ENCODE data around the gene GAB2. TPM values are rescaled to one million over a fixed set of nuclear protein-coding genes. Genes with fewer than 3 reads are reported as not detected.

Gene GAB2
- total and polyA plus RNA-seq, 8 donors, result 2.2 to 19.3 (median 8.6) TPM

DNA sequence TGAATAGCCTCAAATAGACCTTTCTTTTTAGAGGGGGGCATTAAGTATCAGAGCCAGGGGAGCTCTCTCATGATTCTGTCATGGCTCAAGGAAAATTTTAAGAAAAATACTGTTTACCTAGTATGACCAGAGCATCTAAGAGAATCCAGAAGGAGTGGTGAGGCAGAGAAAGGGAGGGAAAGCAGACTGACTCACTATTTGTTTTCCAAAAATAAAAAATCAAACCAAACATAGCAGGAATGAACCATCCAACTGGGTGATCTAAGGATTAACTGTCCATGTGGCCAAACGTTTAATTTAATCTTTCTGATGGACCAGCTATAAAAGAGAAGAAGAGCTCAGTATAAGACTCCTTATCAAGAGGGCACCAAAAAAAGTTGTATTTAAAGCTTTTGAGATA lies 70.8 kb downstream of the GAB2 start:
- no peak overlapping the region for H3K4me3 ChIP-seq
- WGBS, 5 donors, result 40 to 66% (median 53%) methylated on average over 1 of the region's 1 CpG
- no peaks in the 10 kb centered on the region for H3K27me3 ChIP-seq
- no peaks in the 10 kb centered on the region for H3K36me3 ChIP-seq
- H3K4me1 ChIP-seq, result peaks cover 29 to 72% (median 33%) of the 10 kb centered on the region in 4 donors
- intact Hi-C loops (cut with DNase I; ENCODE audit: low total_unique reads), result no loop called here
- H3K27ac ChIP-seq, result no peak overlapping the region
- no peaks in the 10 kb centered on the region for H3K9me3 ChIP-seq
- TF ChIP-seq, protein P1, sequence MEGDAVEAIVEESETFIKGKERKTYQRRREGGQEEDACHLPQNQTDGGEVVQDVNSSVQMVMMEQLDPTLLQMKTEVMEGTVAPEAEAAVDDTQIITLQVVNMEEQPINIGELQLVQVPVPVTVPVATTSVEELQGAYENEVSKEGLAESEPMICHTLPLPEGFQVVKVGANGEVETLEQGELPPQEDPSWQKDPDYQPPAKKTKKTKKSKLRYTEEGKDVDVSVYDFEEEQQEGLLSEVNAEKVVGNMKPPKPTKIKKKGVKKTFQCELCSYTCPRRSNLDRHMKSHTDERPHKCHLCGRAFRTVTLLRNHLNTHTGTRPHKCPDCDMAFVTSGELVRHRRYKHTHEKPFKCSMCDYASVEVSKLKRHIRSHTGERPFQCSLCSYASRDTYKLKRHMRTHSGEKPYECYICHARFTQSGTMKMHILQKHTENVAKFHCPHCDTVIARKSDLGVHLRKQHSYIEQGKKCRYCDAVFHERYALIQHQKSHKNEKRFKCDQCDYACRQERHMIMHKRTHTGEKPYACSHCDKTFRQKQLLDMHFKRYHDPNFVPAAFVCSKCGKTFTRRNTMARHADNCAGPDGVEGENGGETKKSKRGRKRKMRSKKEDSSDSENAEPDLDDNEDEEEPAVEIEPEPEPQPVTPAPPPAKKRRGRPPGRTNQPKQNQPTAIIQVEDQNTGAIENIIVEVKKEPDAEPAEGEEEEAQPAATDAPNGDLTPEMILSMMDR (IDR thresholded peaks at IDR 0.05), result no peak
- TF ChIP-seq POLR2AphosphoS5 (IDR thresholded peaks at IDR 0.05) (no peak), POLR2A (IDR thresholded peaks at IDR 0.05) (no peak)
- DNase-seq, result no peak

DNA sequence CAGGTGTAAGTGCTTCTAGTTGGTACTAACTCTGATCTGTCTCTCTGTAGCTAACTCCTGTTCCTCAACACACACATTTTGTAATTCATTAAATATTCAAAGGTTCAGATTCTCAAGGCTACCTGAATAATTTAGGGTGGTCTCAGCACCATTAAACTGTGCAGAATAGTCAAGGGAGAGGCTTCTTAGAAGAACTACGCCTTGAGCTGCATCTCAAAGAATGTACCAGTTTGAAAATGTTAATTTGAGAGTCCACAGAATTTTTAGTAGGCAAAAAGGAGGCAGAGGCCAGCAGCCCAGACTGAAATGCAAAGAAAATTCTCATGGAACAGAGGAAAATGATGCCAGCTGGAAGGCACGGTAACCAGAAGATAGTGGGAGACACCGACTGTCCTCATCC lies 72.2 kb downstream of the GAB2 start:
- WGBS, 5 donors, result 88 to 96% (median 93%) methylated on average over 3 of the region's 3 CpGs
- intact Hi-C loops (cut with DNase I; ENCODE audit: low total_unique reads), result no loop called here

DNA sequence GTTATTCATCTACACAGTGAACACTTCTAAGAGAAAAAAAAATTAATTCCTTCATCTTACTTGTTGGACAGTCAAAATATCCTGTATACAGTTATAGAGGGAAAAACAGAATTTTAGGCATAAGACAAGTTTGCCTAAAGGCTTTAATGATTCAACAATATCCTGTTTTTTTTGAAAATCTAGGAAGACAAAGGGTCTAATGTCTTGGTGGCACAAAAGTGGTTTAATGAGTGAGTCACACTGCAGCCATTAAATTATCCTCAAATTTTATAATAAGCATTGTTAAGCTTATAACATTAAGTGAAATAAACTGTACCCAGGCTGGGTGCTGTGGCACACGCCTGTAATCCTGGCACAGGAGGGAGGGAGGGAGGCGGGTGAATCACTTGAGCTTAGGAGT lies 72.9 kb downstream of the GAB2 start:
- Histone ChIP-seq H3K4me1 (peaks cover 13 to 56% (median 13%) of the 10 kb centered on the region in 4 donors), H3K36me3 (no peaks in the 10 kb centered on the region), H3K4me3 (no peak overlapping the region), H3K27ac (no peak overlapping the region), H3K9me3 (no peaks in the 10 kb centered on the region), H3K27me3 (no peaks in the 10 kb centered on the region)
- intact Hi-C loops (cut with DNase I; ENCODE audit: low total_unique reads), result no loop called here
- 90 to 100% (median 96%) methylated on average over 2 of the region's 2 CpGs for WGBS, 5 donors
- no peak for DNase-seq
- no peak for TF ChIP-seq POLR2AphosphoS5 (IDR thresholded peaks at IDR 0.05)
- no peak for TF ChIP-seq POLR2A (IDR thresholded peaks at IDR 0.05)
- no peak for TF ChIP-seq EP300 (IDR thresholded peaks at IDR 0.05)
- TF ChIP-seq, protein P1 (IDR thresholded peaks at IDR 0.05), result no peak

More for the DNA sequence above, 72.2 kb downstream of the GAB2 start:
- no peaks in the 10 kb centered on the region for H3K9me3 ChIP-seq
- H3K36me3 ChIP-seq, result no peaks in the 10 kb centered on the region
- no peak overlapping the region for H3K27ac ChIP-seq
- peaks cover 18 to 59% (median 20%) of the 10 kb centered on the region in 4 donors for H3K4me1 ChIP-seq
- no peak for DNase-seq
- no peak overlapping the region for H3K4me3 ChIP-seq
- H3K27me3 ChIP-seq, result no peaks in the 10 kb centered on the region
- TF ChIP-seq EP300 (IDR thresholded peaks at IDR 0.05), result no peak
- TF ChIP-seq POLR2A (IDR thresholded peaks at IDR 0.05), result no peak
- TF ChIP-seq POLR2AphosphoS5 (IDR thresholded peaks at IDR 0.05), result no peak
- TF ChIP-seq, protein P1 (IDR thresholded peaks at IDR 0.05), result no peak

DNA sequence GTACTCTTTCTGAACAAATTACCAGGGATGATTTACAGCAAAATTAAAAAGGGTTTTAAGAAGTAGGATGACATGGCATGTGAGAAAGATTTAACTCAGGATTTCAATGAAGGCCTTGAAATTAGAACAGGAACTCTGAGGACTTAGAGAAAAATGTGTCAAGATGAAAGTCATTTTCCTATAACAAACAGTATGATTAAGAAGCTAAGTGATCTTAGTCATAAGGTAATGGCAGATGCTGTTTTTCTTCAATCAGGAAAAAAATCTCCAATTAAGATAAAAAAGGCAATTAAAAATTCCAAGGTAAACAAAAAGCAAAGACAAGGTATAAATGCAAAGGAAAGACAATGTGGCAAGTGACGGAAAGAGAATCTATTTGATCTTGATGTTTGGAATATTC lies 73.5 kb downstream of the GAB2 start:
- intact Hi-C loops (cut with DNase I; ENCODE audit: low total_unique reads), result no loop called here
- H3K27ac ChIP-seq, result no peak overlapping the region

More for the DNA sequence above, 73.5 kb downstream of the GAB2 start:
- Histone ChIP-seq H3K9me3 (no peaks in the 10 kb centered on the region), H3K36me3 (no peaks in the 10 kb centered on the region), H3K4me3 (no peak overlapping the region), H3K4me1 (peaks cover 7 to 55% (median 7%) of the 10 kb centered on the region in 4 donors), H3K27me3 (no peaks in the 10 kb centered on the region)
- 76 to 92% (median 84%) methylated on average over 1 of the region's 1 CpG for WGBS, 5 donors
- TF ChIP-seq POLR2A (IDR thresholded peaks at IDR 0.05), result no peak
- TF ChIP-seq, protein P1 (IDR thresholded peaks at IDR 0.05), result no peak
- no peak for TF ChIP-seq POLR2AphosphoS5 (IDR thresholded peaks at IDR 0.05)
- TF ChIP-seq EP300 (IDR thresholded peaks at IDR 0.05), result no peak
- DNase-seq, result no peak

Measured in stomach (tissue), 9 donors.